RWPE2 (cell line): ENCODE measurements around the gene RECQL5.

Experiments used
- ATAC-seq: fragments of 200-7000 bp; cut with Tn5 transposase; 3 replicates; pipeline ENCODE4 v1.9.1; 2021; ENCODE audit warnings: low read depth
- DNase-seq: peaks from one replicate; pipeline ENCODE4 v3.0.0-alpha.2; 2020; ENCODE audit warnings: low spot score
- H3K27ac ChIP-seq: fragments of 450-650 bp; 2 replicates; pipeline ENCODE4 v1.5.1; 2017; ENCODE audit warnings: mild to moderate bottlenecking; ENCODE audit not compliant: poor library complexity, severe bottlenecking
- H3K27me3 ChIP-seq: fragments of 250-450 bp; sonication (Bioruptor Pico); 2 replicates; pipeline ENCODE4 v1.5.1; 2021; ENCODE audit warnings: mild to moderate bottlenecking, moderate library complexity; ENCODE audit not compliant: insufficient read depth, poor library complexity, severe bottlenecking
- H3K36me3 ChIP-seq: fragments of 250-450 bp; sonication (Bioruptor Pico); 2 replicates; pipeline ENCODE4 v1.5.1; 2020; ENCODE audit warnings: low read depth, mild to moderate bottlenecking, moderate library complexity
- H3K4me1 ChIP-seq: fragments of 250-450 bp; sonication (Bioruptor Pico); 2 replicates; pipeline ENCODE4 v1.5.1; 2021; ENCODE audit warnings: mild to moderate bottlenecking, moderate library complexity; ENCODE audit not compliant: insufficient read depth, poor library complexity, severe bottlenecking
- H3K4me3 ChIP-seq: fragments of 250-450 bp; sonication (Bioruptor Pico); 2 replicates; pipeline ENCODE4 v1.5.1; 2021; ENCODE audit warnings: mild to moderate bottlenecking, moderate library complexity; ENCODE audit not compliant: severe bottlenecking
- H3K9me3 ChIP-seq: fragments of 250-450 bp; sonication (Bioruptor Pico); 2 replicates; pipeline ENCODE4 v1.5.1; 2021; ENCODE audit warnings: mild to moderate bottlenecking, moderate library complexity; ENCODE audit not compliant: severe bottlenecking
- CTCF ChIP-seq: fragments of 450-650 bp; IDR thresholded peaks from one replicate; pipeline ENCODE4 v1.5.1; 2017; ENCODE audit warnings: mild to moderate bottlenecking, moderate library complexity; ENCODE audit not compliant: poor library complexity, severe bottlenecking

The RECQL5 gene

GRCh38 chr17:75704963-75705875 lies 38.3 kb upstream of the RECQL5 start:
- no peak for TF ChIP-seq CTCF
- peak overlapping the region; percentile 100 for H3K27ac ChIP-seq
- H3K27me3 ChIP-seq, result no peaks in the 10 kb centered on the region

GRCh38 chr17:75703591-75703990 lies 36.6 kb upstream of the RECQL5 start:
- H3K4me3 ChIP-seq, result no peak overlapping the region
- TF ChIP-seq CTCF, result no peak
- peaks cover 45% of the 10 kb centered on the region for H3K4me1 ChIP-seq
- DNase-seq (no peak), ATAC-seq (no peak)
- H3K27ac ChIP-seq, result peak overlapping the region; percentile 100
- H3K36me3 ChIP-seq, result peaks cover 89% of the 10 kb centered on the region
- H3K27me3 ChIP-seq, result no peaks in the 10 kb centered on the region
- no peaks in the 10 kb centered on the region for H3K9me3 ChIP-seq

More at GRCh38 chr17:75704963-75705875, 38.3 kb upstream of the RECQL5 start:
- ATAC-seq (no peak), DNase-seq (no peak)
- H3K4me3 ChIP-seq, result no peak overlapping the region
- H3K4me1 ChIP-seq, result peaks cover 32% of the 10 kb centered on the region
- peaks cover 79% of the 10 kb centered on the region for H3K36me3 ChIP-seq
- H3K9me3 ChIP-seq, result no peaks in the 10 kb centered on the region

GRCh38 chr17:75703191-75703590 lies 36.2 kb upstream of the RECQL5 start:
- Histone ChIP-seq H3K4me3 (no peak overlapping the region), H3K4me1 (peaks cover 45% of the 10 kb centered on the region), H3K9me3 (no peaks in the 10 kb centered on the region), H3K27ac (peak overlapping the region; percentile 100), H3K27me3 (no peaks in the 10 kb centered on the region), H3K36me3 (peaks cover 85% of the 10 kb centered on the region)
- no peak for DNase-seq
- ATAC-seq, result no peak
- no peak for TF ChIP-seq CTCF

GRCh38 chr17:75701288-75701687 lies 34.3 kb upstream of the RECQL5 start:
- Histone ChIP-seq H3K27ac (peak overlapping the region; percentile 100), H3K36me3 (peaks cover 73% of the 10 kb centered on the region), H3K9me3 (no peaks in the 10 kb centered on the region), H3K27me3 (no peaks in the 10 kb centered on the region), H3K4me3 (no peak overlapping the region), H3K4me1 (peaks cover 41% of the 10 kb centered on the region)
- ATAC-seq, result no peak
- no peak for DNase-seq
- no peak for TF ChIP-seq CTCF

- no peak for DNase-seq
- H3K4me1 ChIP-seq, result peaks cover 63% of the 10 kb centered on the region
- H3K27me3 ChIP-seq, result no peaks in the 10 kb centered on the region
- H3K36me3 ChIP-seq, result peaks cover 71% of the 10 kb centered on the region
- H3K9me3 ChIP-seq, result no peaks in the 10 kb centered on the region
- ATAC-seq, result no peak
- H3K4me3 ChIP-seq, result no peak overlapping the region
- no peak for TF ChIP-seq CTCF
- peak overlapping the region; percentile 100 for H3K27ac ChIP-seq
These were observed 31.7 kb upstream of the RECQL5 start for GRCh38 chr17:75698659-75699058.
